ENCODE data around the gene EGLN2. TPM values are rescaled to one million over a fixed set of nuclear protein-coding genes. Genes with fewer than 3 reads are reported as not detected.
A peak's percentile ranks its signal among the peaks of the same experiment; 100 is the strongest.
"Not testable (repeated sequence)": the region's sequence is repeated elsewhere in the genome, so short reads cannot be mapped to it uniquely, and the experiment has no call there.

EGLN2 gene
- polyA plus RNA-seq, 1 donor: 46.2 TPM

- no peak for DNase-seq (ENCODE audit: low read depth)
These were observed 22.6 kb upstream of the EGLN2 start for GRCh38 chr19:40776364-40776763.

GRCh38 chr19:40776932-40777644 lies 21.9 kb upstream of the EGLN2 start:
- peak; percentile 93 for DNase-seq (ENCODE audit: low read depth)

- no peak for DNase-seq (ENCODE audit: low read depth)
These were observed 21.4 kb upstream of the EGLN2 start for GRCh38 chr19:40777645-40777936.

- peak; percentile 98 for DNase-seq (ENCODE audit: low read depth)
These were observed 20.9 kb upstream of the EGLN2 start, which contains the start of gene RAB4B for GRCh38 chr19:40777937-40778705. Gene RAB4B, plus strand, starts transcription at chr19:40778247. Its CDS starts 129 bp downstream, at chr19:40778376.

DNA sequence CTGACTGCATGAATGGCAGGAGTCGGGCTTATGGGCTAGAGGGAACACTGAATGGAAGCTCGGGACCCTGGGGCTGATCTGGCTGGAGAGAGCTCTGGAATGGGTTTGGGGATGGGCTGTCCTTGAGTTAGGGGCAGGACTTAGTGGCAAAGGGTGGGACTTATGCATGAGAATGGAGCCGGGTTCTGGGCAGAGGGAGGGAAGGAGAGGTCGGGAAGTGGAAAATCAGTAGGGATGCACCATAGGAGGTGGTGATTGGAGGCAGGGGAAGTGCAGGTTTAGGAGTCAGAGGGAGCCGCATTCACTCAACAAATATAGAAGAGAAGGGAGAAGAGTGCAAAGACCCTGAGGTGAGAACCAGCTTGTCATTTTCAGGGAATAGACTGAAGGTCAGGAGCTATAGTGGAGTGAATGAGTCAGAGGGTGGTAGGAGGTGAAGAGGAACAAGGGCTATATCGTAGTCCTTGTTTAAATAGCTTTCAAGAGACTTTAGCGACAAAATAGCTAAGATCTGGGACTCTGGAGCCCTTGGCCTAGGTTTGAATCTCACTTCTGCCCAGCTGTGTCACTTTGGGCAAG lies 20.2 kb upstream of the EGLN2 start:
- no peak for DNase-seq (ENCODE audit: low read depth)

DNA sequence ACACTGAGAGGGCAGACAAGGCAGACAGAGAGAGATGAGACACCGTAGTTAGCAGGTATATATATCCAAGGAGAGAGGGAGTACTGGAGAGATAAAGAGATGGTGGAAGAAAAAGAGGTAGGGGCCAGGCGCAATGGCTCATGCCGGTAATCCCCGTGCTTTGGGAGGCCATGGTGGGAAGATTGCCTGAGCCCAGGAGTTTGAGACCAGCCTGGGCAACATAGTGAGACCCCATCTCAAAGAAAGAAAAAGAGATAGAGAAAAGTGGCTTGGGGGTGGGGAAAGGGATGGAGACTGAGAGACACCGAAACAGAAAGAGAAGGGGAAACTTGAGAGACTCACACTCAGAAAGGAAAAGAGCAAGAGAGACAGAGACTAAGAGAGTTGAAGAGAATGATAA lies 18.4 kb upstream of the EGLN2 start:
- DNase-seq (ENCODE audit: low read depth): no peak

GRCh38 chr19:40781140-40781539 lies 17.9 kb upstream of the EGLN2 start:
- no peak for DNase-seq (ENCODE audit: low read depth)

- DNase-seq (ENCODE audit: low read depth): no peak
These were observed 15.3 kb upstream of the EGLN2 start for GRCh38 chr19:40783711-40784110.

GRCh38 chr19:40784146-40784545 lies 14.8 kb upstream of the EGLN2 start:
- DNase-seq (ENCODE audit: low read depth): not testable (repeated sequence)

DNA sequence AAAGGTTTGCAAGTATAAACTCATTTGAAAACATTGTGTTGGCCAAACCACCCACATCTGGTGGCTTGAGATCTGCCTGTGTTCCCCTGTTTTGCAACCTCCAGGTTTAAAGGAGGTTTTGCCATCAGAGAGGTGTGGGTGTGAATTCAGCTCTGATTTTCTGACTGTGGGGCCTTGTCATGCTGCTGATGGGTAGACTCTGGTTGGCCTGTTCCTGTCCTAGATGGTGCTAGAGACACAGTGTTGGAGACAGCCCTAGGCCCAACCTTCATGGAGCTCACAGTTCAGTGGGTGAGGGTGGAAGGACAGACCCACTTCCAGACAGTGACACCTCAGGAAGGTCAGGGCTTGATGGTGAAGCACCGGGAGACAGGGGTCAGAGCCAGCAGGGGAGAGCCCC lies 13.5 kb upstream of the EGLN2 start:
- no peak for DNase-seq (ENCODE audit: low read depth)

DNA sequence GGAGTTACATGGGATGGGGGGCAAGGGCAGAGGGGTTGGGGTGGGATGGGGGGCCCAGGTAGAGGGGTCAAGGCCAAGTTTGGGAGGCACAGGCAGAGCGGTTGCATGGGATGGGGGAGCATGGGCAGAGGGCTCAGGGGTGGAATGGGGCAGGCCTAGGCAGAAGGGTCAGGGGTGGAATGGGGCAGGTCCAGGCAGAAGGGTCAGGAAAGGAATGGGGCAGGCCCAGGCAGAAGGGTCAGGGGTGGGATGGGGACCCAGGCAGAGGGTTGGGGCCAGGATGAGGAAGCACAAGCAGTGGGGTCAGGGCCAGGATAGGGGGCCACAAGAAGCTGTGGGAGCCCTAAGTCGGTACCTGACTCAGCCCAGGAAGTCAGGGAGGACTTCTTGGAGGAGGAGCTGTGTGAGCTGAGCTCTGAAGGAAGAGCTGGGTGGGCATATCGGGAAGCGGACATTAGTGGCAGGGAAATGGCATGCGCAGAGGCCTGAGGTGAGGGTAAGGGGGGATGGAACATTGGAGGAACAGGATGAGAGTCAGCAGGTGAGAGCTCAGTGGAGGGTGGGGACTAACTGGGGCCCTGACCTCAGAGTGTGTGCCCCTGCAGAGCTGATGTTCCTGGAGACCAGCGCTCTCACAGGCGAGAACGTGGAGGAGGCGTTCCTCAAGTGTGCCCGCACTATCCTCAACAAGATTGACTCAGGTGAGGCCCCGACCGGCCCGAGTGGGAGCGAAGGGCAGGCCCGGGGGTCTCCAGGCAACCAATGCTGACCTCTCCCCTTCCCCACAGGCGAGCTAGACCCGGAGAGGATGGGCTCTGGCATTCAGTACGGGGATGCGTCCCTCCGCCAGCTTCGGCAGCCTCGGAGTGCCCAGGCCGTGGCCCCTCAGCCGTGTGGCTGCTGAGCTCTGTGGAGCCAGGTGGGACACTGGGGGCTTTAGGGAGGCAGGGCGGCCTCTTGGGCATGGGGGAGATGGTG lies 12.6 kb upstream of the EGLN2 start:
- no peak for DNase-seq (ENCODE audit: low read depth)

GRCh38 chr19:40791349-40791748 lies 7.6 kb upstream of the EGLN2 start:
- no peak for DNase-seq (ENCODE audit: low read depth)

GRCh38 chr19:40791996-40792395 lies 7.0 kb upstream of the EGLN2 start:
- no peak for DNase-seq (ENCODE audit: low read depth)

DNA sequence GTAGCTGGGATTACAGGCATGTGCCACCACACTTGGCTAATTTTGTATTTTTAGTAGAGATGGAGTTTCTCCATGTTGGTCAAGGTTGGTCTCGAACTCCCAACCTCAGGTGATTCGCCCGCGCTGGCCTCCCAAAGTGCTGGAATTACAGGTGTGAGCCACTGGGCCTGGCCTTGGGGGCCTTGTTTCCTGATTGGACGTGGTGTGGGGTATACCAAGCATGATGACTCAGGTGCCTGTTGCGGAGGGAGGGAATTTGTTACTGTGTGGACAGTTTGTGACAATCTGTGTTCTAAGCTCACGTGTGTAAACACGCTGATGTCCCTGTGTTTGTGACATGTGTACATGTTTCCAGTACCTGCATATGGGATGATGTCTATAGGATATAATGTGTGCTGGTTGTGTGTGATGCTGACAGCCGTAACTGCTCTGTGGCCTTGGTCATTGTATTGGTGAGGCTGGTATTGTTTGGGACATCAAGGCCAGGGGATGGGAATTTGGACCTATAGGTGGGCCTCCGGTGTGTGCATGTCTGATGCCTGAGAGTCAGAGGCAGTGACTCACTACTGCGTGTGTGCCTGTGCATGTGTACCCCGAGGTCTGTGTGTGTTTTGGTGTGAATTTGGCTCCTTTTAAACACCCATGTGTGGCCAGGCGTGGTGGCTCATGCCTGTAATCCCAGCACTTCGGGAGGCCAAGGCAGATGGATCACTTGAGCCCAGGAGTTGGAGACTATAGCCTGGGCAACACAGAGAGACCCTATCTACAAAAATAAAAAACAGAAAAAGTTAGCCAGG lies 1.6 kb upstream of the EGLN2 start:
- no peak for DNase-seq (ENCODE audit: low read depth)

DNA sequence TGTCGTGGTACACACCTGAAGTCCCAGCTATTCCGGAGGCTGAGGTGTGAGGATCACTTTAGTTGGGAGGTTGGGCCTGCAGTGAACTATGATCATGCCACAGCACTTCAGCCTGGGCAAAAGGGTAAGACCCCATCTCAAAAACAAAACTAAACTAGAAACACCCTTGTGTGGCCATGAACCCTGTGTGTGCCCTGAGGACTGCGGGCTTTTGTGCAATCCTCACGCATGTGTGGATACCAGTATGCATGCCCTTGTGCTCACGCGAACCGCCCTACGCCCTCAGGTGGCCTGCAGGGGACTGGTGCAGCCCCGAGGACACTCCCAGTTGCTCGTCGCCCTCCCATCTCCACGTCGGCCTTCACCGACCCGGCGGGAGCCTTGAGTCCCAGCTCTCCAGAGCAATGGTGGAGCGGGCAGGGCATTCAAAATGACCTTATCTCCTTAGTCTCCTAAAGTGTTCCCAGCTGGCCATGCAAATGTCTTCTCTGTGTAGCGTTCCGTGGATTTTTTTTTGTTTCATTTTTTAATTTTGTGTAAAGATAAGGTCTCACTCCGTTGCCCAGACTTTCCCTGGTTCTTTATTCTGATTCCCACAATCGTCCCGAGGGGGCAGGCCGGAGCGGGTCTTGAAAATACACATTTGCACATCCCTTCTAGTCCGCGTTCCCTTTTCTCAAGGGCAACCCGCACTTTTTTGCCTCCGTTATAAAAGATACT lies 868 bp upstream of the EGLN2 start:
- no peak for DNase-seq (ENCODE audit: low read depth)

GRCh38 chr19:40799558-40800338 lies 757 bp downstream of the EGLN2 start:
- no peak for DNase-seq (ENCODE audit: low read depth)

DNA sequence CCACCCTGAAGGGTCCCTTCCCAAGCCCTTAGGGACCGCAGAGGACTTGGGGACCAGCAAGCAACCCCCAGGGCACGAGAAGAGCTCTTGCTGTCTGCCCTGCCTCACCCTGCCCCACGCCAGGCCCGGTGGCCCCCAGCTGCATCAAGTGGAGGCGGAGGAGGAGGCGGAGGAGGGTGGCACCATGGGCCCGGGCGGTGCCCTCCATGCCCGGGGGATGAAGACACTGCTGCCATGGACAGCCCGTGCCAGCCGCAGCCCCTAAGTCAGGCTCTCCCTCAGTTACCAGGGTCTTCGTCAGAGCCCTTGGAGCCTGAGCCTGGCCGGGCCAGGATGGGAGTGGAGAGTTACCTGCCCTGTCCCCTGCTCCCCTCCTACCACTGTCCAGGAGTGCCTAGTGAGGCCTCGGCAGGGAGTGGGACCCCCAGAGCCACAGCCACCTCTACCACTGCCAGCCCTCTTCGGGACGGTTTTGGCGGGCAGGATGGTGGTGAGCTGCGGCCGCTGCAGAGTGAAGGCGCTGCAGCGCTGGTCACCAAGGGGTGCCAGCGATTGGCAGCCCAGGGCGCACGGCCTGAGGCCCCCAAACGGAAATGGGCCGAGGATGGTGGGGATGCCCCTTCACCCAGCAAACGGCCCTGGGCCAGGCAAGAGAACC lies 1.5 kb downstream of the EGLN2 start:
- no peak for DNase-seq (ENCODE audit: low read depth)

DNA sequence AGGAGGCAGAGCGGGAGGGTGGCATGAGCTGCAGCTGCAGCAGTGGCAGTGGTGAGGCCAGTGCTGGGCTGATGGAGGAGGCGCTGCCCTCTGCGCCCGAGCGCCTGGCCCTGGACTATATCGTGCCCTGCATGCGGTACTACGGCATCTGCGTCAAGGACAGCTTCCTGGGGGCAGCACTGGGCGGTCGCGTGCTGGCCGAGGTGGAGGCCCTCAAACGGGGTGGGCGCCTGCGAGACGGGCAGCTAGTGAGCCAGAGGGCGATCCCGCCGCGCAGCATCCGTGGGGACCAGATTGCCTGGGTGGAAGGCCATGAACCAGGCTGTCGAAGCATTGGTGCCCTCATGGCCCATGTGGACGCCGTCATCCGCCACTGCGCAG lies 2.0 kb downstream of the EGLN2 start:
- DNase-seq (ENCODE audit: low read depth): no peak
